OCI-LY3 (cell line): ENCODE data around the gene PCDHA4.

Experiments
- H2AFZ ChIP-seq: fragments of 200-600, 300-600 bp; shearing (Covaris generic); 2 replicates; pipeline ENCODE4 v1.6.0; 2014; ENCODE audit warnings: antibody characterized with exemption, low read depth, low read length
- H3K27ac ChIP-seq: fragments of 200-600, 300-600 bp; sonication (generic); 2 replicates; pipeline ENCODE4 v1.5.1; 2014; ENCODE audit warnings: mild to moderate bottlenecking, low read length, moderate library complexity, mixed read lengths
- H3K27me3 ChIP-seq: fragments of 200-600, 300-600 bp; sonication (generic); 2 replicates; pipeline ENCODE4 v1.6.1; 2014; ENCODE audit warnings: low read depth, low read length, mixed read lengths
- H3K36me3 ChIP-seq: fragments of 200-600, 300-600 bp; sonication (generic); replicated peaks from 2 replicates; pipeline ENCODE3; 2014; ENCODE audit warnings: low read depth, low read length, mixed read lengths
- H3K4me1 ChIP-seq: fragments of 300-600, 200-600 bp; sonication (generic); 2 replicates; pipeline ENCODE4 v1.6.1; 2014; ENCODE audit warnings: low read length, mixed read lengths
- H3K4me2 ChIP-seq: fragments of 200-600, 300-600 bp; sonication (generic); 2 replicates; pipeline ENCODE4 v1.6.1; 2014; ENCODE audit warnings: low read length, mixed read lengths
- H3K4me3 ChIP-seq: fragments of 300-600, 200-600 bp; sonication (generic); 2 replicates; pipeline ENCODE4 v1.5.1; 2014; ENCODE audit warnings: antibody characterized with exemption, mild to moderate bottlenecking, low read length, moderate library complexity
- H3K79me2 ChIP-seq: fragments of 300-600, 200-600 bp; shearing (Covaris generic); 2 replicates; pipeline ENCODE4 v1.6.1; 2014; ENCODE audit warnings: mild to moderate bottlenecking, low read length, mixed read lengths
- H3K9ac ChIP-seq: fragments of 300-600, 200-600 bp; shearing (Covaris generic); 2 replicates; pipeline ENCODE4 v1.6.0; 2014; ENCODE audit warnings: mild to moderate bottlenecking, low read length, moderate library complexity
- H3K9me3 ChIP-seq: fragments of 200-600, 300-600 bp; shearing (Covaris generic); 2 replicates; pipeline ENCODE4 v1.6.1; 2014; ENCODE audit warnings: low read length, mixed read lengths; ENCODE audit not compliant: insufficient read depth
- H4K20me1 ChIP-seq: fragments of 200-600, 300-600 bp; sonication (generic); 2 replicates; pipeline ENCODE4 v1.6.1; 2016; ENCODE audit warnings: low read length, mixed read lengths; ENCODE audit not compliant: insufficient read depth
- EZH2phosphoT487 ChIP-seq: fragments of 200-600 bp; shearing (Covaris generic); IDR thresholded peaks from 2 replicates; pipeline ENCODE4 v1.6.1; 2018; ENCODE audit warnings: antibody characterized with exemption, mixed run types, low read depth
- TF ChIP-seq, protein P1 (sequence below): fragments of 200-600, 300-600 bp; sonication (generic); IDR thresholded peaks from 2 replicates; pipeline ENCODE4 v1.5.1; 2014; ENCODE audit warnings: antibody characterized with exemption, low read length, low read depth

PCDHA4 gene

DNA sequence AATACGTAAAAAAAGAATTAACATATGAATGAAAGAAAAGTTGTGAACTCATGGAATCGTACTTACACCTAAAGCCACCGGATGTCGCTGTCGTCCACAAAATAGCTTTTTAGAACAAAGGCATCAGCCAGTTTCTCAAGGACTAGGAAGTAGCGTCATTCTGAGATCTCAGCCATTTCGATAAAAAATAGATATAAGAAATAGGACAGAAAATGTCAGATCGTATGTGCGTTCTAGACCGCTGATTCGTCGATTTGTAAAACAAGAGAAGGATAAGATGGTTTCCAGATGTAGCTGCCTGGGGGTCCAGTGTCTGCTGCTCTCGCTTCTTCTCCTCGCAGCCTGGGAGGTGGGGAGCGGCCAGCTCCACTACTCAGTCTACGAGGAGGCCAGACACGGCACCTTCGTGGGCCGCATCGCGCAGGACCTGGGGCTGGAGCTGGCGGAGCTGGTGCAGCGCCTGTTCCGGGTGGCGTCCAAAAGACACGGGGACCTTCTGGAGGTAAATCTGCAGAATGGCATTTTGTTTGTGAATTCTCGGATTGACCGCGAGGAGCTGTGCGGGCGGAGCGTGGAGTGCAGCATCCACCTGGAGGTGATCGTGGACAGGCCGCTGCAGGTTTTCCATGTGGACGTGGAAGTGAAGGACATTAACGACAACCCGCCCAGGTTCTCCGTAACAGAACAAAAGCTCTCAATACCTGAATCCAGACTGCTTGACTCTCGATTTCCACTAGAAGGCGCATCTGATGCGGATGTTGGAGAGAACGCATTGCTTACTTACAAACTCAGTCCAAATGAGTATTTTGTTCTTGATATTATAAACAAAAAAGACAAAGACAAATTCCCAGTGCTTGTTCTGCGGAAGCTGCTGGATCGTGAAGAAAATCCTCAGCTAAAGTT lies 49.2 kb downstream of the PCDHA4 start, which contains the start of gene PCDHA10:
PCDHA10 (plus strand) TSS at position 126 of the 903 bp plus-strand sequence; CDS start at position 278, 152 bp downstream.
- no peak within 1 kb of the TSS for H2AFZ ChIP-seq

DNA sequence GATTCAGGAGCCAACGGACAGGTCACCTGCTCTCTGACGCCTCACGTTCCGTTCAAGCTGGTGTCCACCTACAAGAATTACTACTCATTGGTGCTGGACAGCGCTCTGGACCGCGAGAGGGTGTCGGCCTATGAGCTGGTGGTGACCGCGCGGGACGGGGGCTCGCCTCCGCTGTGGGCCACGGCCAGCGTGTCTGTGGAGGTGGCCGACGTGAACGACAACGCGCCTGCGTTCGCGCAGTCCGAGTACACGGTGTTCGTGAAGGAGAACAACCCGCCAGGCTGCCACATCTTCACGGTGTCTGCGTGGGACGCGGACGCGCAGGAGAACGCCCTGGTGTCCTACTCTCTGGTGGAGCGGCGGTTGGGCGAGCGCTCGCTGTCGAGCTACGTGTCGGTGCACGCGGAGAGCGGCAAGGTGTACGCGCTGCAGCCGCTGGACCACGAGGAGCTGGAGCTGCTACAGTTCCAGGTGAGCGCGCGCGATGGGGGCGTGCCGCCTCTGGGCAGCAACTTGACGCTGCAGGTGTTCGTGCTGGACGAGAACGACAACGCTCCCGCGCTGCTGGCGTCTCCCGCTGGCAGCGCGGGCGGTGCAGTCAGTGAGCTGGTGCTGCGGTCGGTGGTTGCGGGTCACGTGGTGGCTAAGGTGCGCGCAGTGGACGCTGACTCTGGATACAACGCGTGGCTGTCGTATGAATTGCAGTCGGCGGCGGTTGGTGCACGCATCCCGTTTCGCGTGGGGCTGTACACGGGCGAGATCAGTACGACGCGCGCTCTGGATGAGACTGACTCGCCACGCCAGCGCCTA lies 50.5 kb downstream of the PCDHA4 start:
- Histone ChIP-seq H3K9ac (no peak overlapping the region), H3K27me3 (no peaks in the 10 kb centered on the region), H3K79me2 (no peaks in the 10 kb centered on the region), H3K9me3 (no peaks in the 10 kb centered on the region), H2AFZ (no peak overlapping the region), H3K4me3 (no peak overlapping the region), H3K4me2 (no peak overlapping the region), H4K20me1 (no peaks in the 10 kb centered on the region), H3K36me3 (no peaks in the 10 kb centered on the region), H3K27ac (no peak overlapping the region), H3K4me1 (no peaks in the 10 kb centered on the region)
- TF ChIP-seq EZH2phosphoT487, result no peak
- TF ChIP-seq, protein P1, sequence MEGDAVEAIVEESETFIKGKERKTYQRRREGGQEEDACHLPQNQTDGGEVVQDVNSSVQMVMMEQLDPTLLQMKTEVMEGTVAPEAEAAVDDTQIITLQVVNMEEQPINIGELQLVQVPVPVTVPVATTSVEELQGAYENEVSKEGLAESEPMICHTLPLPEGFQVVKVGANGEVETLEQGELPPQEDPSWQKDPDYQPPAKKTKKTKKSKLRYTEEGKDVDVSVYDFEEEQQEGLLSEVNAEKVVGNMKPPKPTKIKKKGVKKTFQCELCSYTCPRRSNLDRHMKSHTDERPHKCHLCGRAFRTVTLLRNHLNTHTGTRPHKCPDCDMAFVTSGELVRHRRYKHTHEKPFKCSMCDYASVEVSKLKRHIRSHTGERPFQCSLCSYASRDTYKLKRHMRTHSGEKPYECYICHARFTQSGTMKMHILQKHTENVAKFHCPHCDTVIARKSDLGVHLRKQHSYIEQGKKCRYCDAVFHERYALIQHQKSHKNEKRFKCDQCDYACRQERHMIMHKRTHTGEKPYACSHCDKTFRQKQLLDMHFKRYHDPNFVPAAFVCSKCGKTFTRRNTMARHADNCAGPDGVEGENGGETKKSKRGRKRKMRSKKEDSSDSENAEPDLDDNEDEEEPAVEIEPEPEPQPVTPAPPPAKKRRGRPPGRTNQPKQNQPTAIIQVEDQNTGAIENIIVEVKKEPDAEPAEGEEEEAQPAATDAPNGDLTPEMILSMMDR, result no peak

More for the DNA sequence above, 49.2 kb downstream of the PCDHA4 start, which contains the start of gene PCDHA10:
- H3K36me3 ChIP-seq, result no peaks in the 10 kb centered on the region
- no peaks in the 10 kb centered on the region for H3K79me2 ChIP-seq
- no peaks in the 10 kb centered on the region for H3K27me3 ChIP-seq
- H3K4me3 ChIP-seq, result no peak within 1 kb of the TSS
- TF ChIP-seq, protein P1, result 0 out of 2 replicates have a peak, but pooled peaks have one; percentile 9
- TF ChIP-seq EZH2phosphoT487, result no peak
- no peaks in the 10 kb centered on the region for H3K9me3 ChIP-seq
- H3K4me1 ChIP-seq, result no peaks in the 10 kb centered on the region
- no peaks in the 10 kb centered on the region for H4K20me1 ChIP-seq
- no peak within 1 kb of the TSS for H3K4me2 ChIP-seq
- H3K27ac ChIP-seq, result no peak within 1 kb of the TSS
- no peak within 1 kb of the TSS for H3K9ac ChIP-seq

DNA sequence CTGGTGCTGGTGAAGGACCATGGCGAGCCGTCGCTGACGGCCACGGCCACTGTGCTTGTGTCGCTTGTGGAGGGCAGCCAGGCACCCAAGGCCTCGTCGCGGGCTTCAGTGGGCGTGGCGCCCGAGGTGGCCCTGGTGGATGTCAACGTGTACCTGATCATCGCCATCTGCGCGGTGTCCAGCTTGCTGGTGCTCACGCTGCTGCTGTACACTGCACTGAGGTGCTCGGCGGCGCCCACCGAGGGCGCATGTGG lies 51.0 kb downstream of the PCDHA4 start:
- Histone ChIP-seq H3K4me2 (no peak overlapping the region), H3K4me1 (no peaks in the 10 kb centered on the region), H3K9ac (no peak overlapping the region), H3K27me3 (no peaks in the 10 kb centered on the region), H3K79me2 (no peaks in the 10 kb centered on the region), H3K27ac (no peak overlapping the region), H3K9me3 (no peaks in the 10 kb centered on the region), H3K36me3 (no peaks in the 10 kb centered on the region), H2AFZ (no peak overlapping the region), H4K20me1 (no peaks in the 10 kb centered on the region), H3K4me3 (no peak overlapping the region)
- TF ChIP-seq, protein P1, result no peak
- no peak for TF ChIP-seq EZH2phosphoT487
